B cell (primary cell): ENCODE measurements around the gene ADORA3. TPM values are rescaled to one million over a fixed set of nuclear protein-coding genes. Genes with fewer than 3 reads are reported as not detected.
A peak's percentile ranks its signal among the peaks of the same experiment; 100 is the strongest.

Experiments used
- ATAC-seq: fragments of 200-7000 bp; cut with Tn5 transposase; one replicate; pipeline ENCODE4 v1.10.0; 2021; ENCODE audit warnings: low read depth, mild to moderate bottlenecking, moderate number of reproducible peaks, moderate library complexity
- CTCF ChIA-PET: fragments of 350-600 bp; sonication (Branson Sonifier 250); formaldehyde crosslinking; loops from one replicate; lab custom pipeline; 2021; ENCODE audit warnings: antibody characterized with exemption, inconsistent platforms; lab: Charles Lee
- POLR2A ChIA-PET: fragments of 350-600 bp; sonication (Branson Sonifier 250); formaldehyde crosslinking; loops from one replicate; lab custom pipeline; 2021; ENCODE audit warnings: antibody characterized with exemption; lab: Charles Lee
- DNase-seq: peaks from one replicate; pipeline ENCODE4 v3.0.0; 2013
- H2AFZ ChIP-seq: 2 replicates; pipeline ENCODE4 v1.6.1; 2012; ENCODE audit warnings: mild to moderate bottlenecking, low read depth, low read length; ENCODE audit not compliant: insufficient read depth, poor library complexity, severe bottlenecking
- H3K27ac ChIP-seq, 2 donors: 1 replicate in 1 of 2; 2 replicates in 1 of 2; pipeline ENCODE4 v1.5.1; 2012 to 2013; ENCODE audit warnings: low read length in 2 of 2, mild to moderate bottlenecking in 2 of 2, moderate library complexity in 1 of 2
- H3K27me3 ChIP-seq, 4 experiments: fragments of 200-600 bp in 1 of 4; sonication (generic) in 1 of 4; replicated peaks in 1 of 4; 1 replicate in 2 of 4; 2 replicates in 2 of 4; pipeline versions ENCODE4 v1.6.1 to v1.7.0; 2013 to 2016; ENCODE audit warnings: low read length in 3 of 4, mild to moderate bottlenecking in 2 of 4, mixed read lengths in 1 of 4, moderate library complexity in 1 of 4; ENCODE audit not compliant: insufficient read depth in 4 of 4, control insufficient read depth in 3 of 4; ENCODE audit errors: control extremely low read depth in 1 of 4
- H3K36me3 ChIP-seq, 2 experiments: replicated peaks in 1 of 2; 1 replicate in 1 of 2; 2 replicates in 1 of 2; pipeline versions ENCODE4 v1.6.1 to v1.7.1; 2013; ENCODE audit warnings: low read length in 1 of 2; ENCODE audit not compliant: insufficient read depth in 2 of 2, control insufficient read depth in 1 of 2; ENCODE audit errors: control extremely low read depth in 1 of 2, extremely low read depth in 1 of 2
- H3K4me1 ChIP-seq, 2 donors: fragments of 200-600 bp in 1 of 2; sonication (generic) in 1 of 2; 1 replicate in 1 of 2; 2 replicates in 1 of 2; pipeline versions ENCODE4 v1.5.1 to v1.6.1; 2013 to 2017; ENCODE audit warnings: low read length in 2 of 2; ENCODE audit not compliant: control insufficient read depth in 2 of 2, insufficient read depth in 2 of 2
- H3K4me2 ChIP-seq: replicated peaks from 2 replicates; pipeline ENCODE3; 2012; ENCODE audit warnings: mild to moderate bottlenecking, low read depth, low read length; ENCODE audit not compliant: poor library complexity, severe bottlenecking
- H3K4me3 ChIP-seq, 5 experiments: fragments of 200-600 bp in 1 of 5; sonication (generic) in 1 of 5; 1 replicate in 3 of 5; 2 replicates in 2 of 5; pipeline versions ENCODE4 v1.5.1 to v1.7.0; 2011 to 2016; ENCODE audit warnings: low read length in 4 of 5, mild to moderate bottlenecking in 4 of 5, low read depth in 2 of 5, control low read depth in 1 of 5, moderate library complexity in 1 of 5; ENCODE audit not compliant: insufficient read depth in 1 of 5; ENCODE audit errors: control extremely low read depth in 1 of 5, extremely low read depth in 1 of 5
- H3K79me2 ChIP-seq: fragments of 200-600 bp; sonication (generic); one replicate; pipeline ENCODE4 v1.6.0; 2016; ENCODE audit warnings: low read length; ENCODE audit not compliant: control insufficient read depth, insufficient read depth
- H3K9ac ChIP-seq: fragments of 200-600 bp; sonication (generic); 2 replicates; pipeline ENCODE4 v1.6.1; 2017; ENCODE audit warnings: mild to moderate bottlenecking, low read length, moderate library complexity
- H3K9me3 ChIP-seq, 3 donors: one replicate each; pipeline versions ENCODE4 v1.6.1 to v1.7.1; 2013; ENCODE audit warnings: low read length in 2 of 3; ENCODE audit not compliant: control insufficient read depth in 2 of 3, insufficient read depth in 1 of 3; ENCODE audit errors: control extremely low read depth in 1 of 3
- H4K20me1 ChIP-seq: 2 replicates; pipeline ENCODE4 v1.6.0; 2012; ENCODE audit warnings: mild to moderate bottlenecking, low read length; ENCODE audit not compliant: insufficient read depth, control insufficient read depth, poor library complexity, severe bottlenecking
- H3K27ac Mint-ChIP-seq: one replicate; pipeline ENCODE4 v1.8.0; 2021; ENCODE audit warnings: mixed read lengths
- H3K27me3 Mint-ChIP-seq: one replicate; pipeline ENCODE4 v1.8.0; 2021; ENCODE audit warnings: mixed read lengths
- H3K4me1 Mint-ChIP-seq: one replicate; pipeline ENCODE4 v1.8.0; 2021; ENCODE audit warnings: mixed read lengths
- H3K4me3 Mint-ChIP-seq: one replicate; pipeline ENCODE4 v1.8.0; 2021; ENCODE audit warnings: mixed read lengths
- H3K9me3 Mint-ChIP-seq: one replicate; pipeline ENCODE4 v1.8.0; 2022; ENCODE audit warnings: mixed read lengths; ENCODE audit not compliant: insufficient read depth
- CTCF ChIP-seq: fragments of 200-600 bp; IDR thresholded peaks from one replicate; pipeline ENCODE4 v1.8.0; 2022; ENCODE audit warnings: antibody characterized with exemption, mild to moderate bottlenecking
- EZH2 ChIP-seq: IDR thresholded peaks from 2 replicates; pipeline ENCODE4 v1.6.1; 2012; ENCODE audit warnings: borderline replicate concordance, low read depth, mild to moderate bottlenecking, moderate library complexity, low read length; ENCODE audit not compliant: insufficient read depth, poor library complexity, severe bottlenecking
- WGBS: methylation state at CpG from one replicate; pipeline ENCODE4 v1.1.5; 2013; ENCODE audit warnings: missing lambda C conversion rate; ENCODE audit not compliant: insufficient coverage; 5-methylcytosine and 5-hydroxymethylcytosine counted together
- intact Hi-C: fragments of 100-400 bp; cut with micrococcal nuclease; formaldehyde crosslinking; loops from one replicate; pipeline ENCODE4 v1.10.0; 2022
- polyA minus RNA-seq: library from RNA; depleted of rRNA, polyadenylated mRNA; stranded (reverse); fragments of >200 nt; gene quantifications from 2 replicates; pipeline ENCODE4 v1.2.3, GENCODE V29; 2012
- polyA plus RNA-seq: library from polyadenylated mRNA; depleted of rRNA; stranded (reverse); fragments of >200 nt; gene quantifications from 2 replicates; pipeline ENCODE4 v1.2.3, GENCODE V29; 2012
- total RNA-seq, 2 donors: library from RNA; stranded (reverse); fragments of 120-200 nt in 1 of 2; gene quantifications; 1 replicate in 1 of 2; 2 replicates in 1 of 2; pipeline versions ENCODE4 v1.2.3 to v1.2.4, GENCODE V29; 2013 to 2022

ADORA3 gene
- total RNA-seq (0.39 TPM in 1 of 2 replicates, not detected in the other), polyA plus RNA-seq (0.04 and 0.17 TPM in 2 replicates), polyA minus RNA-seq (0.17 TPM in 1 of 2 replicates, not detected in the other)
- total RNA-seq (2013): 0.16 TPM

GRCh38 chr1:111503585-111504060 lies at the start of gene ADORA3, which contains the start of gene TMIGD3:
Gene ADORA3, minus strand, starts transcription at chr1:111503633. Its CDS starts 279 bp downstream, at chr1:111503354.
Gene TMIGD3, minus strand, starts transcription at chr1:111503633. Its CDS starts 279 bp downstream, at chr1:111503354.
- Histone ChIP-seq H3K9me3 (no peaks in the 10 kb centered on the region), H3K4me1 (peaks cover 58 to 61% of the 10 kb centered on the region in 2 donors), H4K20me1 (no peaks in the 10 kb centered on the region), H3K9ac (no peak within 1 kb of the TSS), H3K4me2 (peak within 1 kb of the TSS; percentile 54), H2AFZ (peak within 1 kb of the TSS; percentile 16), H3K27me3 (no peaks in the 10 kb centered on the region), H3K4me3 (no peak within 1 kb of the TSS), H3K36me3 (no peaks in the 10 kb centered on the region), H3K27ac (peak within 1 kb of the TSS; percentile 31 to 93), H3K79me2 (no peaks in the 10 kb centered on the region)
- intact Hi-C loops: no loop called here
- WGBS: 3% methylated on average over 2 of the region's 4 CpGs
- peak; percentile 74 for DNase-seq
- no peaks in the 10 kb centered on the region for H3K9me3 Mint-ChIP-seq
- ChIA-PET CTCF (interaction anchor here (1.2 to 10.6 kb wide), 6 partner anchors 12 to 266 kb away, joined by 3 to 276 read pairs (median 4); partner anchors contain the start of gene C1orf162), POLR2A (interaction anchor here (0.7 to 1.3 kb wide), 4 partner anchors 10 to 54 kb away, joined by 3 read pairs; no protein-coding TSS in a partner anchor)
- H3K4me3 Mint-ChIP-seq: peak within 1 kb of the TSS; percentile 48
- TF ChIP-seq EZH2: no peak
- no peak for ATAC-seq
- H3K4me1 Mint-ChIP-seq: peaks cover 56% of the 10 kb centered on the region
- H3K27me3 Mint-ChIP-seq: no peaks in the 10 kb centered on the region
- peak within 1 kb of the TSS; percentile 81 for H3K27ac Mint-ChIP-seq

GRCh38 chr1:111553196-111553595 lies 49.8 kb upstream of the ADORA3 start:
- no peak for TF ChIP-seq EZH2
- TF ChIP-seq CTCF: no peak
- no peak overlapping the region for H3K4me3 ChIP-seq
- H3K9me3 ChIP-seq: no peaks in the 10 kb centered on the region
- intact Hi-C loops: no loop called here
- Mint-ChIP-seq H3K27ac (no peak overlapping the region), H3K4me1 (no peaks in the 10 kb centered on the region), H3K4me3 (no peak overlapping the region), H3K9me3 (no peaks in the 10 kb centered on the region), H3K27me3 (peaks cover 8% of the 10 kb centered on the region)
- H3K4me1 ChIP-seq: no peaks in the 10 kb centered on the region
- no peak overlapping the region for H3K9ac ChIP-seq
- H3K79me2 ChIP-seq: no peaks in the 10 kb centered on the region
- ChIA-PET POLR2A (no interaction called here), CTCF (interaction anchor here (0.8 to 1.7 kb wide), 6 partner anchors 10 to 147 kb away, joined by 3 to 4 read pairs (median 3); no protein-coding TSS in a partner anchor)
- no peaks in the 10 kb centered on the region for H3K27me3 ChIP-seq
- no peak overlapping the region for H2AFZ ChIP-seq
- H3K4me2 ChIP-seq: no peak overlapping the region
- no peak for ATAC-seq
- no peak for DNase-seq
- H3K27ac ChIP-seq: no peak overlapping the region
- 94% methylated on average over 2 of the region's 3 CpGs for WGBS
- H4K20me1 ChIP-seq: no peaks in the 10 kb centered on the region
- H3K36me3 ChIP-seq: no peaks in the 10 kb centered on the region
